Hair follicle dermal papilla cell (primary cell): ENCODE data around the gene GAS5. TPM values are rescaled to one million over a fixed set of nuclear protein-coding genes. Genes with fewer than 3 reads are reported as not detected.

Experiments used
- total RNA-seq: library from RNA; depleted of rRNA; stranded (reverse); fragments of >200 nt; gene quantifications from 2 replicates; pipeline ENCODE4 v1.2.3, GENCODE V29; 2012

The GAS5 gene
- 194 and 228 TPM in 2 replicates for total RNA-seq

DNA sequence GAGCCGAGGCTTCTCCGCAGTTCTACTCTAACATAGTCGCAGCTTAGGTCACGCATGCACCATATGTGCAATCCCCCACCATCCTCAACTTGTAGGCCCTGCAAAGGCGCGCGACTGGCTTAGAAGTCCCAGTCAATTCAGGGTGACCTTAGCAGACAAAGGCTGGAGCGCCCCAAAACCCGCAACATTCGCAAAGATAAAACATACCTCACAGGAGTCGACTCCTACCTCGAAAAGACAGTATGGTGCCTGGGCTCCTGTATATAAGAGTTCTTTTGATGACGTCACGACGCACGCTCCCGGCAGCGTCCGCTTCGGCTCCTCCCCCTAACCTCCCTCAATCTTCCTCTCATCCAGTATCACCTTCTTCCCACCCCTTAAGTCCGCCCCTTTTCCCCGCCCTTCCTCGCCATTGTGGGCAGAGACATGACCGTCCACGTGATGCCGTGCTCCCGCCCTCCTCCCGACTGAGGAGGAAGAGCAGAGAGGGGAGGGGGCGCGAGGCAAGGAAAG lies at the start of gene GAS5:
Gene GAS5, minus strand, starts transcription at position 237 of the 513 bp plus-strand sequence.

DNA sequence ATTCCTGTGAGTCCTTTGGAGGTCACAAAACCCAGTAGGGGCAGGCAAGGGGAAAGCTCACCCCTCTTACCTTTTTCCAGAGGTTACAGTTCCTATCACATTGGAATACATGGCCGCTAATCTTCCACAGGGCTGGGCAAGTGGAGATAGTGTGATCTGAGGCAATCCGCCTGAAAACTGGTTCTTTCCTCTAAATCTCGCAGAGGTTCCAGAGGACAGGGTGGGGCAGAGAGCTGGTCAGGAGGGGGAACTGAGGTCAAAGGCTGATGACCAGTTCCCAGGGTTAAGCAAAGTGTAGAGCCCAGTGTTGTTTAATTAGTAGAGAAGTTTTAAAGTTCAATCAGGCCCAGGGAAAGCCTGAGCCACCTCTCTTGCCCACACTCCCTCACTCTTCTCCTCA lies 49.4 kb upstream of the GAS5 start, which contains the start of gene SERPINC1:
Gene SERPINC1, minus strand, starts transcription at position 179 of the 400 bp plus-strand sequence. Its CDS starts 68 bp downstream, at position 111.

DNA sequence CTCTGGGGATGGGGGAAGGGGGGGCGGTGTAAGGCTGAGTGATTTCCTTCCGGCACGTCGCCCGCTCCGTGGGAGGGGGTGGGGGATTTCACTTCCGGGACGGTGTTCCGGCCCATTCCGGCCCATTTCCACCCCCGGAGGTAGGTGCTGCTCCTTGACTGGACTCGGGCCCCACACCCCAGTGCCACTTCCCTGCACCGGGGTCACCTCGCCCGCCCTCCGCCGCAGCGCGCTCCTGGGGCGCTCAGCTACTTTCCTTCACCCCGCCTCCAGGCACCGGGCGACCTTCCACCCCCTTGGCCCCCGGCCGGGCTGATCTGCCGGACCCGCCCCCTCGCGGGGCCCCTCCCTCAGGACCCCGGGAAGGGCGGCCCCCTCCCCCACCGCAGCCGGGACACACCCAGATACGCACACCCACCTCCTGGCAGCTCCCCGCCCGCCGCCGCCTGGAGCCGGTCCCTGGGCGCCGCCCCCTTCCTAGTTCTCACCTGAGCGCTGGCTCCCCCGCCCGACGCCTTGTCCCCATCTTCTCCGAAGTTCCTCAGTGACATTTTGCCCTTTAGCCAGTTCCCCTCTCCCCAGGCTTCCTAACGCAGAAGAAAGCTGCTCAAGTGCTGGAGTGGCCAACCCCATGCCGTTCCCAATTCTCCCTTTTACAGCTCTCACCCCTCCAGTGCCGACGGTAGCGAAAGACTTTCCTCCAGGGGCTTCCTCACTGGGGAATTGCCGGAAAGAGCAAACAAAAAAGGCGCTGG lies 654 bp upstream of the GAS5 start, which contains the start of gene ZBTB37:
Gene ZBTB37, plus strand, starts transcription at position 115 of the 755 bp plus-strand sequence. CDS start 1,846 bp downstream, outside the sequence.

DNA sequence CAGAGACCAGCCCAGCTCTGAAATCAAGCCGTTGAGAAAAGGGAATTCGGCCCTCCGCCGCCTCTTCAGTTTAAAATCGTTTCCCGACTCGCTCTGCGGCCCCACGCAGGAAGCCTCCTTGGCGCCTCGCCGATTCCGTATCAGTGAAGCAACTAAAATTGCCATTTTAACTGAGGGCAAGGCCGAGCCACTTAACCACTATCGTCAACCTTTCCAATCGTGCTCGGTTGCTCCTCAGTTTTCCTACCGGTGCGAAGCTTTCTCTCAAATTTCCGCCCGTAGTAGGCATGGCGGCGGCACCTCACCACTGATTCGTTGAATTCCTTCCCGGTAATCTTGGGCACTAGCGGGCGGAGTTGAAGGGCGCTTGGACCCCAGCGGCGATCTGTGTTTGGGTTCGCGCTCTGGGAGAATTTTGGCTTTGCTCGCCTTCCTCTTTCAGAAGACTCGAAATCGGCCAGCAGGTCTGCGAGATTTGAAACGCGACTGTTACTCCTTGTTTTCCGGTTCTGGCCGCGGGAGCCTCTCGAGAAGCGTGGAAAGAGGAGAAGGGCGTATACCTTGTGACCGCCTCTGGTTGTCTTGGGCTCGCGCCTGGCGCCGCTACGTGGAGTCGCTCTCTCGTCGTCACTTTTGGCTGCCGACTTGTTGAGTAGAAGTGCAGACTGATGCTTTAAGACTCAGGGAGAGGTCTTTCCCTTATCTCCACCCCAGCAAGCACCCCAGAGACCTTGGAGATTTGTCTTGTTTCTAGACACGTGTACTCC lies 43.3 kb downstream of the GAS5 start, which contains the start of the genes CENPL and DARS2:
Gene CENPL, minus strand, starts transcription at position 569 of the 767 bp plus-strand sequence. CDS start 13,584 bp downstream, outside the sequence.
Gene DARS2, plus strand, starts transcription at position 359 of the 767 bp plus-strand sequence. CDS start 557 bp downstream, outside the sequence.

Other genes with a start within 250 kb of the GAS5 start
- gene TEX50, start 232.7 kb downstream of the GAS5 start, total RNA-seq, result not detected in 2 replicates
- gene ANKRD45, start 198.1 kb downstream of the GAS5 start, total RNA-seq, result 0.16 and 0.36 TPM in 2 replicates
- gene KLHL20, start 153.0 kb downstream of the GAS5 start, total RNA-seq, result 29.3 and 36.8 TPM in 2 replicates
- 16.9 and 20.0 TPM in 2 replicates for gene DARS2, start 43.3 kb downstream of the GAS5 start, total RNA-seq
- gene CENPL, start 43.1 kb downstream of the GAS5 start, total RNA-seq, result 7.8 and 8.5 TPM in 2 replicates
- gene ZBTB37, start 391 bp upstream of the GAS5 start, total RNA-seq, result 12.0 and 12.6 TPM in 2 replicates
- gene SERPINC1, start 49.3 kb upstream of the GAS5 start, total RNA-seq, result not detected in 2 replicates
- 36.4 and 39.3 TPM in 2 replicates for gene RC3H1, start 154.4 kb upstream of the GAS5 start, total RNA-seq